ENCODE results near the gene SNX9. TPM values are rescaled to one million over a fixed set of nuclear protein-coding genes. Genes with fewer than 3 reads are reported as not detected.
"Not testable (repeated sequence)": the region's sequence is repeated elsewhere in the genome, so short reads cannot be mapped to it uniquely, and the experiment has no call there.

Gene SNX9
- total RNA-seq, 1 experiment from 2014 or later: 24.8 TPM

GRCh38 chr6:157853902-157854502, 31.0 kb downstream of the SNX9 start:
- intact Hi-C loops (cut with micrococcal nuclease; ENCODE audit: unreplicated experiment): no loop called here
- CTCF ChIA-PET: no interaction called here
- Histone ChIP-seq H3K4me3 (ENCODE audit: low read depth, low read length, poor library complexity, severe bottlenecking) (no peak overlapping the region), H3K4me1 (ENCODE audit: insufficient read depth, low read length, poor library complexity, severe bottlenecking) (no peaks in the 10 kb centered on the region), H3K9me3 (ENCODE audit: low read depth, low read length, poor library complexity, severe bottlenecking) (peaks cover 13% of the 10 kb centered on the region), H3K27me3 (replicated peaks; ENCODE audit: insufficient read depth, low read depth, low read length, poor library complexity) (no peaks in the 10 kb centered on the region), H3K36me3 (ENCODE audit: insufficient read depth, low read length, poor library complexity, severe bottlenecking) (no peaks in the 10 kb centered on the region), H3K27ac (ENCODE audit: low read depth, low read length, poor library complexity, severe bottlenecking) (no peak overlapping the region)
- no TSS peak for BruUV-seq (replicated peaks)
- POLR2A ChIA-PET (ENCODE audit: low non-redundant PET): no interaction called here
- TF ChIP-seq EZH2 (IDR thresholded peaks at IDR 0.05; ENCODE audit: borderline replicate concordance, low read depth, low read length, poor library complexity, severe bottlenecking) (no peak), CTCF (conservative IDR thresholded peaks at IDR 0.05; ENCODE audit: low read depth, low read length) (no peak)
- no peak for DNase-seq (ENCODE audit: low spot score)

GRCh38 chr6:157855325-157855724, 32.3 kb downstream of the SNX9 start:
- CTCF ChIA-PET: no interaction called here

GRCh38 chr6:157855804-157856203, 32.8 kb downstream of the SNX9 start:
- H3K27ac ChIP-seq (ENCODE audit: low read depth, low read length, poor library complexity, severe bottlenecking); H3K36me3 ChIP-seq (ENCODE audit: insufficient read depth, low read length, poor library complexity, severe bottlenecking); intact Hi-C loops (cut with micrococcal nuclease; ENCODE audit: unreplicated experiment); POLR2A ChIA-PET (ENCODE audit: low non-redundant PET); CTCF ChIA-PET; BruUV-seq (replicated peaks); H3K4me3 ChIP-seq (ENCODE audit: low read depth, low read length, poor library complexity, severe bottlenecking); H3K27me3 ChIP-seq (replicated peaks; ENCODE audit: insufficient read depth, low read depth, low read length, poor library complexity); DNase-seq (ENCODE audit: low spot score): not testable (repeated sequence)
- Histone ChIP-seq H3K4me1 (ENCODE audit: insufficient read depth, low read length, poor library complexity, severe bottlenecking) (peaks cover 13% of the 10 kb centered on the region), H3K9me3 (ENCODE audit: low read depth, low read length, poor library complexity, severe bottlenecking) (peaks cover 13% of the 10 kb centered on the region)

More at GRCh38 chr6:157855325-157855724, 32.3 kb downstream of the SNX9 start:
- POLR2A ChIA-PET (ENCODE audit: low non-redundant PET): no interaction called here
- TF ChIP-seq EZH2 (IDR thresholded peaks at IDR 0.05; ENCODE audit: borderline replicate concordance, low read depth, low read length, poor library complexity, severe bottlenecking) (no peak), CTCF (conservative IDR thresholded peaks at IDR 0.05; ENCODE audit: low read depth, low read length) (no peak)
- H3K36me3 ChIP-seq (ENCODE audit: insufficient read depth, low read length, poor library complexity, severe bottlenecking): no peaks in the 10 kb centered on the region
- H3K4me3 ChIP-seq (ENCODE audit: low read depth, low read length, poor library complexity, severe bottlenecking): no peak overlapping the region
- H3K9me3 ChIP-seq (ENCODE audit: low read depth, low read length, poor library complexity, severe bottlenecking): peaks cover 13% of the 10 kb centered on the region
- no peak for DNase-seq (ENCODE audit: low spot score)
- intact Hi-C loops (cut with micrococcal nuclease; ENCODE audit: unreplicated experiment): no loop called here
- no peaks in the 10 kb centered on the region for H3K27me3 ChIP-seq (replicated peaks; ENCODE audit: insufficient read depth, low read depth, low read length, poor library complexity)
- no peak overlapping the region for H3K27ac ChIP-seq (ENCODE audit: low read depth, low read length, poor library complexity, severe bottlenecking)
- peaks cover 9% of the 10 kb centered on the region for H3K4me1 ChIP-seq (ENCODE audit: insufficient read depth, low read length, poor library complexity, severe bottlenecking)
- no TSS peak for BruUV-seq (replicated peaks)

GRCh38 chr6:157858664-157859063, 35.6 kb downstream of the SNX9 start:
- intact Hi-C loops (cut with micrococcal nuclease; ENCODE audit: unreplicated experiment); H3K4me3 ChIP-seq (ENCODE audit: low read depth, low read length, poor library complexity, severe bottlenecking); H3K27ac ChIP-seq (ENCODE audit: low read depth, low read length, poor library complexity, severe bottlenecking); H3K36me3 ChIP-seq (ENCODE audit: insufficient read depth, low read length, poor library complexity, severe bottlenecking); POLR2A ChIA-PET (ENCODE audit: low non-redundant PET); H3K27me3 ChIP-seq (replicated peaks; ENCODE audit: insufficient read depth, low read depth, low read length, poor library complexity); DNase-seq (ENCODE audit: low spot score); CTCF ChIA-PET; H3K9me3 ChIP-seq (ENCODE audit: low read depth, low read length, poor library complexity, severe bottlenecking); BruUV-seq (replicated peaks): not testable (repeated sequence)
- peaks cover 28% of the 10 kb centered on the region for H3K4me1 ChIP-seq (ENCODE audit: insufficient read depth, low read length, poor library complexity, severe bottlenecking)
